ENCODE results near the gene PTPRM.

DNA sequence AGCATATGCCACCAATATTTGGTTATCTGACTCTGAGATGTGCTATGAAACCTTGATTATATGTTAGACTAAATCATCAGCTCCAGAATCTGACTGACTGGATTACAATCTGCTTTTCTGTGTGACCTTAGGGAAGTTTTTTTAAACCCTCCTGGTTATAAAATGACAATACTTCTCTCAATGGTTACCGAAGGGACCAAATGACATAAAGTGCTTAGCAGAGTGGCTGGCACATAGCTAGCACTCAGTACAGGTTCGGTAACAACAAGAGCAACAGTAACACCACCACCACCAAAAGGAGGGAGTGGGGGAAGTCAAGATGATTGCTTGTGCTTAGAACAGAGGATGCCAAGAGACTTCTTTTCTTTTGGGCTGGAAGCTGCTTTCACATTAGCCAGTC lies 306.2 kb downstream of the PTPRM start:
- TF ChIP-seq, protein P1, sequence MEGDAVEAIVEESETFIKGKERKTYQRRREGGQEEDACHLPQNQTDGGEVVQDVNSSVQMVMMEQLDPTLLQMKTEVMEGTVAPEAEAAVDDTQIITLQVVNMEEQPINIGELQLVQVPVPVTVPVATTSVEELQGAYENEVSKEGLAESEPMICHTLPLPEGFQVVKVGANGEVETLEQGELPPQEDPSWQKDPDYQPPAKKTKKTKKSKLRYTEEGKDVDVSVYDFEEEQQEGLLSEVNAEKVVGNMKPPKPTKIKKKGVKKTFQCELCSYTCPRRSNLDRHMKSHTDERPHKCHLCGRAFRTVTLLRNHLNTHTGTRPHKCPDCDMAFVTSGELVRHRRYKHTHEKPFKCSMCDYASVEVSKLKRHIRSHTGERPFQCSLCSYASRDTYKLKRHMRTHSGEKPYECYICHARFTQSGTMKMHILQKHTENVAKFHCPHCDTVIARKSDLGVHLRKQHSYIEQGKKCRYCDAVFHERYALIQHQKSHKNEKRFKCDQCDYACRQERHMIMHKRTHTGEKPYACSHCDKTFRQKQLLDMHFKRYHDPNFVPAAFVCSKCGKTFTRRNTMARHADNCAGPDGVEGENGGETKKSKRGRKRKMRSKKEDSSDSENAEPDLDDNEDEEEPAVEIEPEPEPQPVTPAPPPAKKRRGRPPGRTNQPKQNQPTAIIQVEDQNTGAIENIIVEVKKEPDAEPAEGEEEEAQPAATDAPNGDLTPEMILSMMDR (IDR thresholded peaks at IDR 0.05): no peak
- no peak for TF ChIP-seq POLR2A (IDR thresholded peaks at IDR 0.05; ENCODE audit: low read depth)

Data from esophagus muscularis mucosa (tissue), 3 donors.